MM.1S (cell line): ENCODE data around the gene MYO1E.

Source experiments
- DNase-seq: peaks from one replicate; pipeline ENCODE4 v3.0.0-alpha.2; 2015
- H2AFZ ChIP-seq: fragments of 300-600 bp; sonication (generic); 2 replicates; pipeline ENCODE4 v1.6.0; 2016; ENCODE audit warnings: antibody characterized with exemption, low read length
- H3F3A ChIP-seq: fragments of 300-600 bp; sonication (generic); 2 replicates; pipeline ENCODE4 v1.6.1; 2016; ENCODE audit warnings: mild to moderate bottlenecking, antibody characterized with exemption, low read length, moderate library complexity, mixed read lengths; ENCODE audit not compliant: insufficient read depth
- H3K27ac ChIP-seq: fragments of 300-600 bp; sonication (generic); 2 replicates; pipeline ENCODE4 v1.5.1; 2016; ENCODE audit warnings: mild to moderate bottlenecking, low read length
- H3K27me3 ChIP-seq: fragments of 300-600 bp; sonication (generic); replicated peaks from 2 replicates; pipeline ENCODE4 v1.6.0; 2016; ENCODE audit warnings: low read length; ENCODE audit not compliant: insufficient read depth
- H3K36me3 ChIP-seq: fragments of 300-600 bp; sonication (generic); replicated peaks from 2 replicates; pipeline ENCODE4 v1.6.1; 2016; ENCODE audit warnings: mild to moderate bottlenecking, low read length, mixed read lengths; ENCODE audit not compliant: insufficient read depth
- H3K4me1 ChIP-seq: fragments of 300-600 bp; sonication (generic); 2 replicates; pipeline ENCODE4 v1.6.1; 2016; ENCODE audit warnings: low read length, mixed read lengths
- H3K4me2 ChIP-seq: fragments of 300-600 bp; sonication (generic); 2 replicates; pipeline ENCODE4 v1.6.0; 2016; ENCODE audit warnings: low read depth, low read length
- H3K4me3 ChIP-seq: fragments of 300-600 bp; sonication (generic); 2 replicates; pipeline ENCODE4 v1.5.1; 2016; ENCODE audit warnings: low read length, mixed read lengths
- H3K79me2 ChIP-seq: fragments of 300-600 bp; sonication (generic); 2 replicates; pipeline ENCODE4 v1.6.1; 2016; ENCODE audit warnings: mixed run types, low read length, mixed read lengths
- H3K9ac ChIP-seq: fragments of 300-600 bp; sonication (generic); 2 replicates; pipeline ENCODE4 v1.6.1; 2016; ENCODE audit warnings: low read length, mixed read lengths
- H3K9me2 ChIP-seq: fragments of 300-600 bp; sonication (generic); replicated peaks from 2 replicates; pipeline ENCODE4 v1.6.1; 2016; ENCODE audit warnings: mild to moderate bottlenecking, low read length, mixed read lengths; ENCODE audit not compliant: insufficient read depth
- H3K9me3 ChIP-seq: fragments of 300-600 bp; sonication (generic); replicated peaks from 2 replicates; pipeline ENCODE4 v1.6.1; 2016; ENCODE audit warnings: mild to moderate bottlenecking, low read length, mixed read lengths; ENCODE audit not compliant: insufficient read depth
- H4K20me1 ChIP-seq: fragments of 300-600 bp; sonication (generic); 2 replicates; pipeline ENCODE4 v1.6.1; 2016; ENCODE audit warnings: mild to moderate bottlenecking, low read length, moderate library complexity, mixed read lengths; ENCODE audit not compliant: insufficient read depth
- CTCF ChIP-seq: fragments of 300-600 bp; sonication (generic); IDR thresholded peaks from 2 replicates; pipeline ENCODE4 v1.5.1; 2016; ENCODE audit warnings: antibody characterized with exemption, low read length, mixed read lengths
- EZH2 ChIP-seq: fragments of 300-600 bp; sonication (generic); optimal IDR thresholded peaks from 2 replicates; pipeline ENCODE3; 2017; ENCODE audit warnings: low read depth, mild to moderate bottlenecking, antibody characterized with exemption, low read length, mixed read lengths
- EZH2phosphoT487 ChIP-seq: fragments of 300-600 bp; sonication (generic); IDR thresholded peaks from 2 replicates; pipeline ENCODE4 v1.6.1; 2018; ENCODE audit warnings: antibody characterized with exemption, low read length

Gene MYO1E

DNA sequence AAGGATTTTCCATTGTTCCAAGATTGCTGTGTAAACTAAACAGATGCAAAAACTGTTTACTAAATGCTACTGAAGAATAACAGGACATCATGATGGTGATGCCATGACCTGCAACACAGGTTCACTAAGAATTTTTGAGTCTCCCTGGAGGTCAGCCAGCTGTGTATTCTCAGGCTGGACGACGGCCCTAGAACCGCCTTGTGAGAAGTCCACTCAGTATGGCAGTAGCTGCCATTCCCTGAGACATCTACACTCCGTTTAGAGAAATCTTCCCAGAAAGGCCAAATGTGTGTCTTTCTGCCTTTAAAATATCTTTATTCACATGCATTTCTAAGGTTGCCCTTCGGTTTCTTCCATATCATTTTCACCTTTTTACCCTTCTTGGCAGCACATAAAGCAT lies 63.3 kb downstream of the MYO1E start:
- no peak overlapping the region for H3K4me2 ChIP-seq
- no peaks in the 10 kb centered on the region for H4K20me1 ChIP-seq
- TF ChIP-seq CTCF (no peak), EZH2phosphoT487 (no peak), EZH2 (no peak)
- H3K9me2 ChIP-seq: no peaks in the 10 kb centered on the region
- no peak overlapping the region for H2AFZ ChIP-seq
- no peaks in the 10 kb centered on the region for H3K79me2 ChIP-seq
- H3K9me3 ChIP-seq: no peaks in the 10 kb centered on the region
- H3K4me3 ChIP-seq: no peak overlapping the region
- H3F3A ChIP-seq: no peaks in the 10 kb centered on the region
- no peak overlapping the region for H3K27ac ChIP-seq
- no peaks in the 10 kb centered on the region for H3K4me1 ChIP-seq
- no peaks in the 10 kb centered on the region for H3K27me3 ChIP-seq
- no peak overlapping the region for H3K9ac ChIP-seq
- H3K36me3 ChIP-seq: no peaks in the 10 kb centered on the region
- no peak for DNase-seq

DNA sequence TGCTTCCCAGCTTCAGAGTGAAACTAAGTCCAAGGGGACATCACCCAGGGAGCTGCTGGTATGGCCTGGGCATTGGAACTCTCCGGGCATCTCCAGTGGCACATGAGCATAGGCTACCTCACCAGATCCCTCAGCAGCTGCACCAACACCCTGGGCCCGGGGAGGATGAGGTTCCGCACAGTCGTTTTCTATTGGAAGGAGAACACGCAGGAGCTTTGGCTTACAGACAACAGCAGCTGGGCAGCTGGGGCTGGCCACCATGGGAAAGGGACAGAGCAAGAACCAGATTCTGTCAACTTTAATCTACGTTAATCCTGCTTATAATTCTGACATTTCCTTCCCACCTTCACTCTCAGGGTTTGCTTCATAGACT lies 65.5 kb downstream of the MYO1E start:
- no peaks in the 10 kb centered on the region for H4K20me1 ChIP-seq
- no peaks in the 10 kb centered on the region for H3K36me3 ChIP-seq
- no peak overlapping the region for H3K4me2 ChIP-seq
- H3K9ac ChIP-seq: no peak overlapping the region
- no peak for DNase-seq
- no peaks in the 10 kb centered on the region for H3K4me1 ChIP-seq
- H3K9me2 ChIP-seq: no peaks in the 10 kb centered on the region
- no peak overlapping the region for H3K27ac ChIP-seq
- no peaks in the 10 kb centered on the region for H3F3A ChIP-seq
- H3K27me3 ChIP-seq: no peaks in the 10 kb centered on the region
- H3K79me2 ChIP-seq: no peaks in the 10 kb centered on the region
- no peak overlapping the region for H3K4me3 ChIP-seq
- H2AFZ ChIP-seq: no peak overlapping the region
- no peak for TF ChIP-seq CTCF
- no peak for TF ChIP-seq EZH2phosphoT487
- no peak for TF ChIP-seq EZH2
- no peaks in the 10 kb centered on the region for H3K9me3 ChIP-seq

DNA sequence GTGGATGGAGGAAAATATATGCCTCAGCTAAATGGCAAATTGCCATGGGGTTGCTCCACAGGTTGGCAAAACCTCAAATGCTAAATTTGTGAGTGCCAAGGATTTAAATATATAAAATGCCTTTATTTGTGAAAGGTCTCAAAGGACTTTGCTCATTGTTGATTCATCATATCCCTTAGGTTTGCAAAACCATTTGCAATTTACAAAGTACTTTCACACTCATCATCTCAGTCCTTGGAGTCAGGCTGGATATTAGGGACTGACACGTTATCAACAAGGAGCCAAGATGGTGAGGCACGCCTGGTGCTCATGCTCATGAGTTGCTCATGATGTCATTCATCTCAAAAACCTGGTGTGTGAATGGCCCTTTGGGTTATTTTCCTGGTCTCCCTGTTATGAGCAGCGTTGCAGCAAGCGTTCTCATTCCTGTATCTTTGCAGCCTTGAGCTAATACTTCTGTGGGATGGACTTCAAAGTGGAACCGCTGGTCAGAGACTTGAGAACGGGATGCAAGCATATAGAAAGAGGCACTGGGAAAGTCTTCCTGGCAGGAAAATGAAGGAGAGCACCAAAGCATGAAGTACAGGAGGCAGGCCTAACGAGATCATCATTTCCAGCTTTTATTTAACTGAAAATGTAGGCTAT lies 66.0 kb downstream of the MYO1E start:
- Histone ChIP-seq H3K9me2 (no peaks in the 10 kb centered on the region), H3K4me3 (no peak overlapping the region), H3K36me3 (no peaks in the 10 kb centered on the region), H4K20me1 (no peaks in the 10 kb centered on the region), H3K4me1 (no peaks in the 10 kb centered on the region), H3F3A (no peaks in the 10 kb centered on the region), H3K27ac (no peak overlapping the region), H2AFZ (no peak overlapping the region), H3K9me3 (no peaks in the 10 kb centered on the region), H3K27me3 (no peaks in the 10 kb centered on the region), H3K79me2 (no peaks in the 10 kb centered on the region), H3K4me2 (no peak overlapping the region), H3K9ac (no peak overlapping the region)
- no peak for TF ChIP-seq EZH2
- no peak for TF ChIP-seq CTCF
- DNase-seq: no peak
